ENCODE measurements around the gene RAMAC. TPM values are rescaled to one million over a fixed set of nuclear protein-coding genes. Genes with fewer than 3 reads are reported as not detected.

RAMAC gene
- total and polyA plus RNA-seq, 2 of the 8 experiments (the other 6 are each of a cell fraction or from before 2014, with no cell fraction given): 20.7 to 32.9 TPM

- Histone ChIP-seq H3K14ac (ENCODE audit: insufficient read length) (no peak overlapping the region), H3K27ac (ENCODE audit: low read depth, low read length) (no peak overlapping the region), H2AK5ac (ENCODE audit: low read depth, low read length) (no peak overlapping the region), H3K79me2 (ENCODE audit: control insufficient read depth in 1 of 2, insufficient read depth in 2 of 2, low read length in 2 of 2) (no peaks in the 10 kb centered on the region), H3K9ac (replicated peaks in 1 of 4; ENCODE audit: extremely low read depth in 1 of 4, low read depth in 3 of 4, low read length in 3 of 4) (no peak overlapping the region), H2BK120ac (replicated peaks; ENCODE audit: low read depth, low read length) (no peak overlapping the region), H3K79me1 (ENCODE audit: low read depth, low read length) (no peaks in the 10 kb centered on the region), H4K20me1 (replicated peaks in 1 of 2; ENCODE audit: control insufficient read depth in 1 of 2, insufficient read depth in 2 of 2, low read length in 2 of 2) (no peaks in the 10 kb centered on the region), H3K4ac (replicated peaks; ENCODE audit: insufficient read length, low read depth, low read length) (no peak overlapping the region), H3K4me1 (replicated peaks in 1 of 4; ENCODE audit: control insufficient read depth in 3 of 4, insufficient read depth in 4 of 4, low read length in 3 of 4) (peaks cover 0 to 11% (median 6%) of the 10 kb centered on the region in 4 experiments; a peak in 4 of 7 replicates), H3K4me3 (ENCODE audit: extremely low read depth in 1 of 4, insufficient read depth in 2 of 4, low read depth in 3 of 4, low read length in 4 of 4) (no peak overlapping the region), H3K18ac (ENCODE audit: extremely low read depth, low read length) (no peak overlapping the region), H4K91ac (replicated peaks; ENCODE audit: insufficient read length, low read length) (no peak overlapping the region), H2BK20ac (ENCODE audit: low read length) (no peak overlapping the region), H3K36me3 (ENCODE audit: control insufficient read depth in 2 of 4, insufficient read depth in 4 of 4, low read length in 3 of 4) (no peaks in the 10 kb centered on the region), H2AFZ (ENCODE audit: low read length) (no peak overlapping the region), H3K23me2 (ENCODE audit: low read depth, low read length) (no peaks in the 10 kb centered on the region), H4K5ac (ENCODE audit: insufficient read length, low read depth, low read length) (no peak overlapping the region), H2BK5ac (ENCODE audit: low read depth, low read length) (no peak overlapping the region), H4K8ac (ENCODE audit: extremely low read depth, insufficient read depth, low read length) (no peak overlapping the region), H3K9me3 (ENCODE audit: insufficient read depth in 2 of 2, low read depth in 1 of 2, low read length in 1 of 2) (no peaks in the 10 kb centered on the region), H3K27me3 (replicated peaks in 1 of 4; ENCODE audit: control insufficient read depth in 3 of 4, extremely low read depth in 1 of 4, insufficient read depth in 3 of 4, low read length in 3 of 4) (no peaks in the 10 kb centered on the region), H3K4me2 (ENCODE audit: insufficient read depth in 1 of 2, low read depth in 2 of 2, low read length in 2 of 2) (no peak overlapping the region), H2BK15ac (ENCODE audit: low read length) (no peak overlapping the region), H2BK12ac (ENCODE audit: low read depth, low read length) (no peak overlapping the region), H3K23ac (ENCODE audit: insufficient read length) (no peak overlapping the region), H3K56ac (replicated peaks; ENCODE audit: insufficient read length, low read depth, low read length) (no peak overlapping the region)
- POLR2A ChIA-PET (ENCODE audit: partially characterized antibody): interaction anchor here (1.0 to 1.4 kb wide), 3 partner anchors 9 to 118 kb away, joined by 3 read pairs; no protein-coding TSS in a partner anchor
- FAIRE-seq: no peak
- 89% methylated on average over 3 of the region's 3 CpGs; no CpG with 5 or more reads in 1 of the 2 experiments for WGBS, 2 experiments (ENCODE audit: extremely low coverage in 1 of 2, insufficient coverage in 1 of 2, insufficient read length in 1 of 2, insufficient replicate concordance in 2 of 2, low coverage in 1 of 2, low lambda C conversion rate in 2 of 2, missing lambda C conversion rate in 1 of 2)
- CTCF ChIA-PET (ENCODE audit: partially characterized antibody): interaction anchor here (2.0 kb wide), 1 partner anchor 12 kb away, joined by 5 read pairs; no protein-coding TSS in a partner anchor
- no peak for DNase-seq (ENCODE audit: low read depth in 1 of 2, low spot score in 2 of 2)
- TF ChIP-seq CHD1 (IDR thresholded peaks at IDR 0.05; ENCODE audit: low read depth, low read length) (no peak), ZNF274 (IDR thresholded peaks at IDR 0.05; ENCODE audit: borderline replicate concordance, extremely low read depth, low read length) (no peak), TCF12 (IDR thresholded peaks at IDR 0.05; ENCODE audit: low read depth, low read length) (no peak), USF2 (IDR thresholded peaks at IDR 0.05; ENCODE audit: low read length) (no peak), MAFK (IDR thresholded peaks at IDR 0.05; ENCODE audit: low read depth, low read length) (no peak), HDAC6 (IDR thresholded peaks at IDR 0.05; ENCODE audit: low read depth, low read length) (no peak), ATF2 (IDR thresholded peaks at IDR 0.05; ENCODE audit: low read length) (no peak), GTF2F1 (IDR thresholded peaks at IDR 0.05; ENCODE audit: borderline replicate concordance, low read depth, low read length) (no peak), KDM1A (IDR thresholded peaks at IDR 0.05; ENCODE audit: borderline replicate concordance, low read length) (no peak), YY1 (IDR thresholded peaks at IDR 0.05; ENCODE audit: low read depth, low read length) (no peak), SRF (IDR thresholded peaks at IDR 0.05; ENCODE audit: low read depth, low read length) (no peak), SUZ12 (IDR thresholded peaks at IDR 0.05; ENCODE audit: low read length) (no peak)
Observed at GRCh38 chr15:82960766-82961165, 25.2 kb upstream of the RAMAC start.
